ENCODE results near the gene RANBP10. TPM values are rescaled to one million over a fixed set of nuclear protein-coding genes. Genes with fewer than 3 reads are reported as not detected.

RANBP10 gene
- total and polyA plus RNA-seq, 2 of the 13 experiments (the other 11 are each of a cell fraction or from before 2014, with no cell fraction given): 9.2 to 22.7 TPM

GRCh38 chr16:67678354-67679023 is 127.9 kb downstream of the RANBP10 start:
- no peaks in the 10 kb centered on the region for H3K79me2 ChIP-seq (ENCODE audit: insufficient read depth, low read length)
- H3K4me3 ChIP-seq (replicated peaks in 1 of 3; ENCODE audit: insufficient read depth in 1 of 3, low read depth in 2 of 3, low read length in 3 of 3): no peak overlapping the region
- no peak overlapping the region for H2AFZ ChIP-seq (ENCODE audit: low read length)
- ATAC-seq (no peak), DNase-seq (ENCODE audit: low spot score) (no peak), FAIRE-seq (no peak)
- H3K9ac ChIP-seq (ENCODE audit: insufficient read depth, low read depth, low read length): no peak overlapping the region
- no peak for TF ChIP-seq ZBTB25 (CRISPR knock-in tag; IDR thresholded peaks at IDR 0.05)
- no peak for TF ChIP-seq ARNTL (CRISPR knock-in tag; IDR thresholded peaks at IDR 0.05)
- TF ChIP-seq MAFG (CRISPR knock-in tag; IDR thresholded peaks at IDR 0.05): no peak
- TF ChIP-seq ZNF605 (CRISPR knock-in tag; IDR thresholded peaks at IDR 0.05): no peak
- TF ChIP-seq IKZF1 (IDR thresholded peaks at IDR 0.05): no peak
- no peak for TF ChIP-seq ISX (CRISPR knock-in tag; conservative IDR thresholded peaks at IDR 0.05)
- no peak for TF ChIP-seq ZMAT5 (CRISPR knock-in tag; IDR thresholded peaks at IDR 0.05; ENCODE audit: borderline replicate concordance, low read depth)
- TF ChIP-seq ZNF703 (CRISPR knock-in tag; IDR thresholded peaks at IDR 0.05; ENCODE audit: borderline replicate concordance): no peak
- no peak for TF ChIP-seq KDM4B (CRISPR knock-in tag; IDR thresholded peaks at IDR 0.05)
- no peak for TF ChIP-seq PCBP1 (IDR thresholded peaks at IDR 0.05; ENCODE audit: borderline replicate concordance, low read depth, low read length)
- in situ Hi-C loops (cut with HindIII; ENCODE audit: extremely low pct_ligation_motif_present, low pct_unique_long_range_greater_than_20kb) (no loop called here), intact Hi-C loops (cut with micrococcal nuclease; ENCODE audit: unreplicated experiment) (no loop called here)
- no TSS peak for BruUV-seq (replicated peaks)
- no peaks in the 10 kb centered on the region for H4K20me1 ChIP-seq (ENCODE audit: insufficient read depth, low read length)
- POLR2A ChIA-PET: no interaction called here
- H3K9me3 ChIP-seq (ENCODE audit: low read length): no peaks in the 10 kb centered on the region
- H3K36me3 ChIP-seq (replicated peaks in 1 of 2; ENCODE audit: control insufficient read depth in 1 of 2, insufficient read depth in 2 of 2, low read length in 2 of 2): peaks cover 9 to 15% of the 10 kb centered on the region in 2 experiments
- H3K4me1 ChIP-seq (ENCODE audit: insufficient read depth, low read length): no peaks in the 10 kb centered on the region
- 96% methylated on average over 12 of the region's 12 CpGs for WGBS (ENCODE audit: low lambda C conversion rate)
- H3K27ac ChIP-seq (ENCODE audit: extremely low read length, insufficient read depth, low read length): no peak overlapping the region
- no peak overlapping the region for H3K4me2 ChIP-seq (ENCODE audit: low read depth, low read length)
- no peaks in the 10 kb centered on the region for H3K27me3 ChIP-seq (ENCODE audit: control insufficient read depth in 1 of 2, insufficient read depth in 2 of 2, low read length in 2 of 2)
- CTCF ChIA-PET (ENCODE audit: low intra/inter-chr PET ratio, low total read pairs): no interaction called here

Measured in HepG2 (cell line).